Measurements from ENCODE around the gene TTC1.

- TF ChIP-seq CTCF (conservative IDR thresholded peaks at IDR 0.05; ENCODE audit: low read length): no peak
- TF ChIP-seq EZH2phosphoT487 (IDR thresholded peaks at IDR 0.05; ENCODE audit: borderline replicate concordance): no peak
Observed at GRCh38 chr5:160083501-160083900, 74.6 kb downstream of the TTC1 start.

Measured in Loucy (cell line).